ENCODE data around the gene PTGER3. TPM values are rescaled to one million over a fixed set of nuclear protein-coding genes. Genes with fewer than 3 reads are reported as not detected.

The PTGER3 gene
- total and polyA plus RNA-seq, 2 experiments from 2014 or later: 0.45 to 1.6 TPM

DNA sequence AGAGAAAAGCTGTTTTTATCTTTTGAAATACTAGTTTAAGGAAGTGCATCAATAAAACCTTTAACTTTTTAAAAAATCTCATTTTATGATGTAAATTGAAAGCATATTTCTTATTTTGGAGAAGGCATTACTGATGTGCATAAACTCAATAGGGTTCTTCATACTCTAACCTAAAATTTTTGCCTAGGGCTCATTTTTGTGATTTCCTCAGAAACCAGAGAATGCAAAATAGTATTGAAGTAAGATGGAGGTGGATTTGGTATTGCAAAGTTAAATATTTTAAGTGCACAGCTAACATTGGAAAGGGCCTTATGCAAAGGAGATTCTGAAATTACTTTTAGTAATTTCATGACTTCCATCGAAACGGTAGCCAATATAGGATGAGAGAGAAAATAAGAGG is 101.9 kb downstream of the PTGER3 start (continued):
- TF ChIP-seq, protein P1, sequence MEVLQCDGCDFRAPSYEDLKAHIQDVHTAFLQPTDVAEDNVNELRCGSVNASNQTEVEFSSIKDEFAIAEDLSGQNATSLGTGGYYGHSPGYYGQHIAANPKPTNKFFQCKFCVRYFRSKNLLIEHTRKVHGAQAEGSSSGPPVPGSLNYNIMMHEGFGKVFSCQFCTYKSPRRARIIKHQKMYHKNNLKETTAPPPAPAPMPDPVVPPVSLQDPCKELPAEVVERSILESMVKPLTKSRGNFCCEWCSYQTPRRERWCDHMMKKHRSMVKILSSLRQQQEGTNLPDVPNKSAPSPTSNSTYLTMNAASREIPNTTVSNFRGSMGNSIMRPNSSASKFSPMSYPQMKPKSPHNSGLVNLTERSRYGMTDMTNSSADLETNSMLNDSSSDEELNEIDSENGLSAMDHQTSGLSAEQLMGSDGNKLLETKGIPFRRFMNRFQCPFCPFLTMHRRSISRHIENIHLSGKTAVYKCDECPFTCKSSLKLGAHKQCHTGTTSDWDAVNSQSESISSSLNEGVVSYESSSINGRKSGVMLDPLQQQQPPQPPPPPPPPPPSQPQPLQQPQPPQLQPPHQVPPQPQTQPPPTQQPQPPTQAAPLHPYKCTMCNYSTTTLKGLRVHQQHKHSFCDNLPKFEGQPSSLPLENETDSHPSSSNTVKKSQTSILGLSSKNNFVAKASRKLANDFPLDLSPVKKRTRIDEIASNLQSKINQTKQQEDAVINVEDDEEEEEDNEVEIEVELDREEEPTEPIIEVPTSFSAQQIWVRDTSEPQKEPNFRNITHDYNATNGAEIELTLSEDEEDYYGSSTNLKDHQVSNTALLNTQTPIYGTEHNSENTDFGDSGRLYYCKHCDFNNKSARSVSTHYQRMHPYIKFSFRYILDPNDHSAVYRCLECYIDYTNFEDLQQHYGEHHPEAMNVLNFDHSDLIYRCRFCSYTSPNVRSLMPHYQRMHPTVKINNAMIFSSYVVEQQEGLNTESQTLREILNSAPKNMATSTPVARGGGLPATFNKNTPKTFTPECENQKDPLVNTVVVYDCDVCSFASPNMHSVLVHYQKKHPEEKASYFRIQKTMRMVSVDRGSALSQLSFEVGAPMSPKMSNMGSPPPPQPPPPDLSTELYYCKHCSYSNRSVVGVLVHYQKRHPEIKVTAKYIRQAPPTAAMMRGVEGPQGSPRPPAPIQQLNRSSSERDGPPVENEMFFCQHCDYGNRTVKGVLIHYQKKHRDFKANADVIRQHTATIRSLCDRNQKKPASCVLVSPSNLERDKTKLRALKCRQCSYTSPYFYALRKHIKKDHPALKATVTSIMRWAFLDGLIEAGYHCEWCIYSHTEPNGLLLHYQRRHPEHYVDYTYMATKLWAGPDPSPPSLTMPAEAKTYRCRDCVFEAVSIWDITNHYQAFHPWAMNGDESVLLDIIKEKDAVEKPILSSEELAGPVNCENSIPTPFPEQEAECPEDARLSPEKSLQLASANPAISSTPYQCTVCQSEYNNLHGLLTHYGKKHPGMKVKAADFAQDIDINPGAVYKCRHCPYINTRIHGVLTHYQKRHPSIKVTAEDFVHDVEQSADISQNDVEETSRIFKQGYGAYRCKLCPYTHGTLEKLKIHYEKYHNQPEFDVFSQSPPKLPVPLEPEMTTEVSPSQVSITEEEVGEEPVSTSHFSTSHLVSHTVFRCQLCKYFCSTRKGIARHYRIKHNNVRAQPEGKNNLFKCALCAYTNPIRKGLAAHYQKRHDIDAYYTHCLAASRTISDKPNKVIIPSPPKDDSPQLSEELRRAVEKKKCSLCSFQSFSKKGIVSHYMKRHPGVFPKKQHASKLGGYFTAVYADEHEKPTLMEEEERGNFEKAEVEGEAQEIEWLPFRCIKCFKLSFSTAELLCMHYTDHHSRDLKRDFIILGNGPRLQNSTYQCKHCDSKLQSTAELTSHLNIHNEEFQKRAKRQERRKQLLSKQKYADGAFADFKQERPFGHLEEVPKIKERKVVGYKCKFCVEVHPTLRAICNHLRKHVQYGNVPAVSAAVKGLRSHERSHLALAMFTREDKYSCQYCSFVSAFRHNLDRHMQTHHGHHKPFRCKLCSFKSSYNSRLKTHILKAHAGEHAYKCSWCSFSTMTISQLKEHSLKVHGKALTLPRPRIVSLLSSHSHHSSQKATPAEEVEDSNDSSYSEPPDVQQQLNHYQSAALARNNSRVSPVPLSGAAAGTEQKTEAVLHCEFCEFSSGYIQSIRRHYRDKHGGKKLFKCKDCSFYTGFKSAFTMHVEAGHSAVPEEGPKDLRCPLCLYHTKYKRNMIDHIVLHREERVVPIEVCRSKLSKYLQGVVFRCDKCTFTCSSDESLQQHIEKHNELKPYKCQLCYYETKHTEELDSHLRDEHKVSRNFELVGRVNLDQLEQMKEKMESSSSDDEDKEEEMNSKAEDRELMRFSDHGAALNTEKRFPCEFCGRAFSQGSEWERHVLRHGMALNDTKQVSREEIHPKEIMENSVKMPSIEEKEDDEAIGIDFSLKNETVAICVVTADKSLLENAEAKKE (CRISPR knock-in tag; IDR thresholded peaks at IDR 0.05): no peak
- TF ChIP-seq, protein P2, sequence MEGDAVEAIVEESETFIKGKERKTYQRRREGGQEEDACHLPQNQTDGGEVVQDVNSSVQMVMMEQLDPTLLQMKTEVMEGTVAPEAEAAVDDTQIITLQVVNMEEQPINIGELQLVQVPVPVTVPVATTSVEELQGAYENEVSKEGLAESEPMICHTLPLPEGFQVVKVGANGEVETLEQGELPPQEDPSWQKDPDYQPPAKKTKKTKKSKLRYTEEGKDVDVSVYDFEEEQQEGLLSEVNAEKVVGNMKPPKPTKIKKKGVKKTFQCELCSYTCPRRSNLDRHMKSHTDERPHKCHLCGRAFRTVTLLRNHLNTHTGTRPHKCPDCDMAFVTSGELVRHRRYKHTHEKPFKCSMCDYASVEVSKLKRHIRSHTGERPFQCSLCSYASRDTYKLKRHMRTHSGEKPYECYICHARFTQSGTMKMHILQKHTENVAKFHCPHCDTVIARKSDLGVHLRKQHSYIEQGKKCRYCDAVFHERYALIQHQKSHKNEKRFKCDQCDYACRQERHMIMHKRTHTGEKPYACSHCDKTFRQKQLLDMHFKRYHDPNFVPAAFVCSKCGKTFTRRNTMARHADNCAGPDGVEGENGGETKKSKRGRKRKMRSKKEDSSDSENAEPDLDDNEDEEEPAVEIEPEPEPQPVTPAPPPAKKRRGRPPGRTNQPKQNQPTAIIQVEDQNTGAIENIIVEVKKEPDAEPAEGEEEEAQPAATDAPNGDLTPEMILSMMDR (conservative IDR thresholded peaks at IDR 0.05; ENCODE audit: low read depth in 2 of 2): no peak

DNA sequence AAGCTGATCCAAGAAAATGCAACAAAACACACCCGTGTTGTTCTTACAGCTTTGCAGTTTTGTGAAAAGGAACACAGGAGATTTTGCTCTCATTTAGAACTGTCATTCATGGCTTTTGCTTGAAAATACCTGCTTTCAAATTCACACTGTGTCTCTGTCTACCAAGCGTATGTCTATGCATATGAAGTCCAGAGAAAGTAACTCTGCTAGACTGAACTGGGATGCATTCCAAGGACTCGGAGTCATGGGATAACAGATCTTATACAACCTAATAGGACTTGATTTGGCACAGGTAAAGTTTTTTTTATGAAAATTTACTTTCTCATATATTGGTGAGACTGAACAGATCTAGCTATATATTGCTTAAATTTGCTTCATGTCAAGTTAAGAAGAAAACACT is 102.4 kb downstream of the PTGER3 start:
- no peaks in the 10 kb centered on the region for H3K4me1 ChIP-seq (ENCODE audit: insufficient read depth)
- H3K4me3 Mint-ChIP-seq: no peak overlapping the region
- H3K79me2 ChIP-seq (replicated peaks; ENCODE audit: insufficient read depth): no peaks in the 10 kb centered on the region
- DNase-seq (ENCODE audit: low spot score): no peak
- no peaks in the 10 kb centered on the region for H3K27me3 ChIP-seq (ENCODE audit: insufficient read depth)
- peaks cover 3% of the 10 kb centered on the region; the same call in 1 of the 2 replicates for H3K9me2 ChIP-seq (ENCODE audit: insufficient read depth)
- no peaks in the 10 kb centered on the region for H4K20me1 ChIP-seq (replicated peaks; ENCODE audit: insufficient read depth)
- H3F3A ChIP-seq (replicated peaks; ENCODE audit: low read depth): no peaks in the 10 kb centered on the region
- TF ChIP-seq, protein P3, sequence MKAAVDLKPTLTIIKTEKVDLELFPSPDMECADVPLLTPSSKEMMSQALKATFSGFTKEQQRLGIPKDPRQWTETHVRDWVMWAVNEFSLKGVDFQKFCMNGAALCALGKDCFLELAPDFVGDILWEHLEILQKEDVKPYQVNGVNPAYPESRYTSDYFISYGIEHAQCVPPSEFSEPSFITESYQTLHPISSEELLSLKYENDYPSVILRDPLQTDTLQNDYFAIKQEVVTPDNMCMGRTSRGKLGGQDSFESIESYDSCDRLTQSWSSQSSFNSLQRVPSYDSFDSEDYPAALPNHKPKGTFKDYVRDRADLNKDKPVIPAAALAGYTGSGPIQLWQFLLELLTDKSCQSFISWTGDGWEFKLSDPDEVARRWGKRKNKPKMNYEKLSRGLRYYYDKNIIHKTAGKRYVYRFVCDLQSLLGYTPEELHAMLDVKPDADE (IDR thresholded peaks at IDR 0.05): no peak
- peaks cover under 1% of the 10 kb centered on the region for H3K27me3 Mint-ChIP-seq (ENCODE audit: insufficient read depth, low read depth, poor library complexity)
- no peak overlapping the region for H2AFZ ChIP-seq
- ATAC-seq: no peak
- no peaks in the 10 kb centered on the region for H3K36me3 ChIP-seq (ENCODE audit: insufficient read depth)
- peaks cover 4% of the 10 kb centered on the region; the same call in 2 of the 3 replicates for H3K36me3 Mint-ChIP-seq (ENCODE audit: low read depth)
- no peak overlapping the region for H3K4me3 ChIP-seq
- H3K4me2 ChIP-seq: no peak overlapping the region
- H3K27ac Mint-ChIP-seq: no peak overlapping the region
- no peaks in the 10 kb centered on the region for H3K4me1 Mint-ChIP-seq
- H3K27ac ChIP-seq (ENCODE audit: low read depth): no peak overlapping the region
- H3K9me3 Mint-ChIP-seq: peaks cover 5% of the 10 kb centered on the region

Measured in GM23338 (cell line).